Stimulated activated CD8-positive, alpha-beta memory T cell treated with anti-CD3 and anti-CD28 coated beads, Interleukin-2, amount 100 ng/mL, for 1 hour (primary cell): ENCODE measurements around the gene MRGPRG.

Source experiments
- DNase-seq, 2 donors: peaks; one replicate each; pipeline ENCODE4 v3.0.0-alpha.2; 2020; ENCODE audit warnings: low read depth in 2 of 2

Gene MRGPRG

DNA sequence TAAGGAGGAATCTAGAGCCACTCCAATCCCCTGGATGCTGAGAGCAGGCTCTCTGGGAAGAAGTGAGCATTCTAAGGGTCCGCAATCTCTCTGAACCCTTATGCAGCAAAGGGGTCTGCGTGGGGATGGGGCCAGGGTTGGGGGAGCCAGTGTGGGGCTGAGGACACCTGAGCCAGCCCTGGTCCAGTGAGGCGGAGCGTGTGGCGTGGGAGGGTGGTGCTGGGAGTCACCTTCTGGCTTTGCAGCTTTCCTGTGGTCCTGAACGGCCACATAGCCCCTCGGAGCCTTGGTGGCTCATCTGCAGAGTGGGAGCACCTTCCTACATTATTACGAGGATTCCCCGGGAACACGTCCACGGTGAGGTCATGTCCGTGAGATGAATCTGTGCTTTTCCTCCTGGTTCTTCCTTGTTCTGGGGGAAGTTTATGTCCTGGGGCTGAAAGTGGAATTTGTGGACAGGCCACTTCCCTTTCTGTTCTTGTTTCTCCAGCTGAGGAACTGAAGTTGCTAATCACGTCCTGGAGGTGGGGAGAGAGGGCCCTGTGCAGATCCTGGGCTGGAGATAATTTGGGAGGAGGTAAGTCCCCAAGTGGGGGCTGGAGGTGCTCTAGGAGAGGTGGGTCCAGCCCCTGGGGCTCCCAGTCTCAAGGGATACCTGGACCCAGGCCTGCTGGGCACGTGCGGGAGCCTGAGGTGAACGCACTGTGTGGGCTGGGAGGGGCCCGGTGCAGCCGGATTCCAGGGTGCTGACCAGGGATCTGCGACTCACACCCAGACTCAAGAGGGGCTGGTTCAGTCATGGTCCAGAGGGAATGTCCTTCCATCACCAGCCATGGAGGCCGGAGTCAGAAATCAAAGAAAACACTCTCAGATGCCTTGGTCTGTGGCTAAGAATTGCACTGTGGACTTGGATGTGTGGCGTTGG, 7.5 kb upstream of the MRGPRG start:
- no peak for DNase-seq

DNA sequence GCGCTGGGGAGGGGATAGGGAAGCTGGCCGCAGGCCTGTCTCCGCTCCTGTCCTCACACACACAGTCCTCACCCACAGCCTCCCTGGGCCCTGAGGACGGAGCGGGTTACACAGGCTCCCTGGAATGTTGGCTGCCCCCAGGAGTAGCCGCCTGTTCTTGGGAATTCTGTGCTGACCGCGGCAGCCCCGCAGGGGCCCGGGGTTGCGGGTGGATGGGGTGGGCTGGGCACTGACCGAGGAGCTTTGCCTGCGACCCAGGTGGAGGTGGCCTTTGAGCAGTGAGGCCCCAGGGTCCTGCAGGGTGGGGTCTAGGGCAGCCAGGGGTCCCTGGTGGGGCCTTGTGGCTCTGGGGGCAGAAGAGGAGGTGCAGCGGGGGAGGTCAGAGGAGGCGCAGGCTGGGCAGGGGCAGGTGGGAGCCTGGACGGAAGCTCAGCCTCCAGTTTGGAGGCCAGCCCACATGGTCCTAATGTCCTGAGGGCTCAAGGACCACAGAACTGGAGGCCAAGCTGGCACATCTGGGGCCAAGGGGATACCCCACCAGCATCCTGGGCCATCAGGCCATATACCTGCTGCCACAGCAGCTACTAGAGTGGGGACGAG, 6.6 kb upstream of the MRGPRG start:
- no peak for DNase-seq

DNA sequence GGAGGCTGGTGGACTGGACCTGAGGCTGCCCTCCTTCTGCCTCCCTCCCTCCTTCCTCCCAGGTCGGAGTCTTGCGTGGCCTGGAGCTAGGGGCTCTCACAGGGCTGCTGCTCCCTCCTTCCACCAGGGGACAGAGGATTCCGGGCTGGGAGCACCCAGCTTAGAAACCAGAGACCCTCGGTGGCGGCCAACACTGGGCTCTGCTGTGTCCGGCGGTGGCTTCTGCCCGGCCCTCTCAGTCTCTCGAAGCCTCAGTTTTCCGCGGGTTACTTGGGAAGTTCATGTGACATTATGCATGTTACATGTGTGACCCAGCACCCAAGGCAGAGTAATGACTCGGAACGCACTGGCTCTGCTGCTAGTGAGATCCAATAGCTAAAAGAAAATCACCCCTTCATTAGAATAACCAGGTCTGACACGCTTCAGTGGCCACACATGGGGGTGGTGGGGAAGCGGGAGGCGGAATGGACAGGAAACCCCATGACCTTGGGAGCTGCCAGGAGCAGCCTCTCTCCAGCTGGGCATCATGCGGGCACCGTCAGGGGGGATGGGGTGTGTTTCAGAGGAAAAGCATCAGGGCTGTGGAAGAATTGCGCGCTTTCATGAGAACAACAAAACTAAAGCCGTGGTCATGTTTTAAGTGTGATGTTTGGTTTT, 5.9 kb upstream of the MRGPRG start:
- no peak for DNase-seq

DNA sequence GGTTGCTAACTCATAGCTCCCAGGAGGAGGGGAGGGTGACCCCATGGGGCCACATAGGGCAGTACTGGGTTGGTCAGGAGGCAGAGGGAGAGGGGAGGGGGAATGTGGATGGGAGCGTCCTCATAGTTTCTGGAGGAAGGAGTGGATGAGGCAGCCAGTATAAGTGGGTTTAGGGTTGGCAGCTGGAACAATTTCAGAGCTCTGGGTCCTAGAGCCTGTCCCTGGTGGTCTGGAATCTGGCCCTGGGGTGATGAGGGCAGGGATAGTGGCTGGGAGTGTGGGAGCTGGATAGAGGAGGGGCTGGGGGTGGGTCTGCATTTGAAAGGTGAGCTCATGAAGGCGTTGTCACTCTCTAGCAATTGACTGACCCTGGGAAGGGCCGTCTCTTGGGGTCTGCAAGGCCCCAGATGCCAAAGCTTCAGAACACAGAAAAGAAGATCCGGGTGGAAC, 5.3 kb upstream of the MRGPRG start:
- DNase-seq = no peak

DNA sequence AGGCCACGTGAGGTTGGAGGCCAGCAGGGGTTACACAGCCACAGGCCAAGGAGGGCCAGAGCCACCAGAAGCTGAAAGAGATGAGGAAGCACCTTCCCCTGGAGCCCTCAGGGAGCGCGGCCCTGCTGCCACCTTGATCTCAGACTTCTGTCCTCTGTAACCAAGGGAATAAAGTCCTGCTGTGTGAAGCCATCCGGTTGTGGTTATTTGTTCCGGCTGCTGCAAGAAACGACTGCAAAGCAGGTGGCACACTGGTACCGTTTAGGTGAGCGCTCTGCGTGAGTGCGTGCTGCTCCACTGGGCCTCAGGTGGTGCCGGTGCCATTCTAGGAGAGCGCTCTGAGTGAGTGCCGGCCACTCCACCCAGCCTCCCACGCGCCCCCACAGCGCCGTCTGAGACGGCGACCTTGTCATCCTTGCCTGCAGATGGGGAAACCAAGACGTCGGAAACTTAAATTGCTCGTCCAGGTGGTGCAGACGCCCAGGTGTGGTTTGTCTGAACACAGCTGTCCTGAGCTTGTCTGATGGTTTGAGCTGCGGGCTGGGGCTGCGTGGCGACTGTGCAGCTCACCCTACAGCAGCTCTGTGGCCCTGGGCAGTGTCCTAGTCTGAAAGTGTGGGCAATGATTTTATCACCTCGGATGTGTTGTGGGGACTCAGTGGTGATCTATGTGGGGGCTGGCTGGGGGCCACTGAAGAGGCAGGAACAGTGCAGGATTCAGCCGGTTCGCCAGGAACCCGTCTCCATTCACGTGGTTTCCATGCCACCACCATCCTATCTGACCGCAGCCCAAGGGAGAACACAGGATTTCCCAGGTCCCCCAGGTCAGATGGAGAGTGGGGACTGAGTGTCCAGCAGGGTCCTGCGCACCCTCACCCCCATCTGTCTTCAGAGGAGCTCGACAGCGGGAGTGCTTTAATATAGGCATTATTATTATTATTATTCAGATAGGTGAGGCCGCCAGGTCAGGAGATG, 4.6 kb upstream of the MRGPRG start:
- no peak for DNase-seq

DNA sequence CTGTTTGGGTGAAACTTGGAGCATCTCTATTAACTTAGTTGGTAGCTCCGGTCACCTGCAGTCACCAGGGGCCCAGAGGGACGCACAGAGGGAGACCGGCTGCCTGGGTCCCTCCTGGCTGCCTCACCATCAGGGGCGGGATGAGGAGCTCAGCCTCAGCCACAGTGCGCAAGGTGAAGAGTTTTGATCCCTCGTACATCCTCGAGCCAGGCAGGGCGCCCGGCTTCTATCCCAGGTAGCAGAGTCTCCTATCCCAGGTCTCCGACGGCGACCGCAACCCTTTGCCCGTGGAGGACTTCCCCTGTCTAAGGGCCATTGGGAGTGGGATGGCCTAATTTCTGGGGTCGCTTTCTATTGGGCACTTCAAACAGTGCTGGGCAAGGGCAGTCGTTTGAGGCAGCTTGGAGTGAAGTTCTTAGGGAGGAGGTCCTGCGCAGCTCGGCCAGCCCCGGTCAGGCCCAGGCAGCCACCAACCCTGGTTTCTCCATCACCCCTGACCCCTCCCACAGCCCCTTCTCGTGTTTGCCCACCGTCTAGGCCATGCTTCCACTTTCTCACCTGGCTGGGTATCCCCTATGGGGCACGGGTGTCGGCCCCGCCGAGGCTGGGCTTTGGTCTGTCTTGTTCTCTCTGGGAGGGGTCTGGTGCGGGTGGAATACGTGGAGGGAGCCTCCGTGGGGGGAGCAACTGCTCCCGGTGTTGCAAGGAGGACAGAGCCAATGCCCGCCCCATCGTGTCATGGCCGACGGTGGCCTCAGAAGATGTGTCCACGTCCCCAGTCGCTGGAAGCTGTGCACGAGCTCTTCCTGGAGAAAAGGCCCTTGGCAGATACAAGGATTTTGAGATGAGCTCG, 3.6 kb upstream of the MRGPRG start:
- DNase-seq = no peak

DNA sequence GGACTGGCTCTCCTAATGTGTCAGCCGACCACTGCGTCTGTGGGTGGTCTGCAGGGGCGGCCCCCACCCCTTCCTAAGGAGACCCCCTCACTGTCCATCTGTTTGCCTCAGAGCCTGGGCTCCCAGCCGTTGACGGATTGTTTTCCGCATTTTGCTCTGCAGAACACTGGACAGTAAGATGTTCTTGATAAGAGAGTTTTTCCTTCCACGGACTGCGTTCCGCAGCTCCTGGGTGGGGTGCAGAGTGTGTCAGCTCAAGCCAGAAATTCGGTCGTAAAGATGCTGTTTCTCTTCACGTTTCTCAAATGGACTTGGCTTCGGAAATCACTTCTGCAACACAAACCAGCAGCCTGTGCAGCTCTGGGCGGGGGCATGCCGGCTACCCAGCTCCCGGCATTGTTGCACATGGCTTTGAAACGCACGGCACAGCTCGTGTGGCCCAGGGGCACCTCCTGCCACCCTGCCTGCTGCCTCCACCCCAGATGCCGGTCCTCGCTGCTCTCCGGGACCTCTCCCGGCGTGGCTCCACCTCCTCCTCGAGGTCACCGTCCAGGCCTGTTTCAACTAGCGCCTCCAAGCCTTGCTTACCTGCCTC, 2.9 kb upstream of the MRGPRG start:
- DNase-seq = no peak

DNA sequence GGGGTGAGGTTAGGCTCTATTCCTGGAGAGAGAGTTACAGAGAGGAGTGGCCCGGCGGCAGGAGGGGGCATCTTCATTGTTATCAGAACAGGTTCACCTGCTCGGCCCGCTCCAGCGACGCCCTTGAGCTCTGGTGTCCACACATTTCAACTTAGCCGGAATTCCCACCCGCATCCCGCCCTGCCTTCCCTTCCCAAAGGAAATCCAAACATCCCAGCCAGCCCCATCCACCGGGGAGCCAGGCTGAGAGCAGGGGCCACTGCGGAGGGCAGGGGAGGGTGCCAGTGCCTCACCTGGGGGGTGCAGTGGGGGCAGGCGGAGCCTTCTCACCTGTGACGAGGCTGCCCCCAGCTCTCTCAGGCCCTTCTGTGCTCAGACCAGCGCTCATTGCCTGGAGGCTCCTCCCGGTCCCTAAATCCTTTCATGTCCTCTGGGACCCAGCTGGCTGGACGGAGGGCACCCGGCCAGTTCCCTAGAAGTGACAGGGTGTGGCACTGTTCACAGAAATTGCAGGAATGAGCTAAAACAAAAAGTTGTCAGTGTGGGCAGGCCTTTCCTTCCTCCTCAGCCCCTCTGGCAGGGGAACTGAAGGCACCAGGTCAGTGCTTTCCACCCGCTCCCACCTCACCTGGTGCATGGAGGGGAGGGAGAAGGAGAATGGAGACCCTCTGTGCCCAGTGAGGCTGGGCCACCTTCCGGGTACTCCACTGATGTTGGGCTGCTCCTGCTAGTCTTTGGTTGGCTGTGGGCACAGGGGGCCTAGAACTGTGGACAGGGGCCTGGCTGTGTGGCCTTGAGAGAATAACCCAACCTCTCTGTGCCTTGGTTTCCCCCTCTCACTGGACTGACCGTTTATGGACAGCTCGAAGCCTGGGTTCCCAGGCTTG, 2.2 kb upstream of the MRGPRG start:
- no peak for DNase-seq

DNA sequence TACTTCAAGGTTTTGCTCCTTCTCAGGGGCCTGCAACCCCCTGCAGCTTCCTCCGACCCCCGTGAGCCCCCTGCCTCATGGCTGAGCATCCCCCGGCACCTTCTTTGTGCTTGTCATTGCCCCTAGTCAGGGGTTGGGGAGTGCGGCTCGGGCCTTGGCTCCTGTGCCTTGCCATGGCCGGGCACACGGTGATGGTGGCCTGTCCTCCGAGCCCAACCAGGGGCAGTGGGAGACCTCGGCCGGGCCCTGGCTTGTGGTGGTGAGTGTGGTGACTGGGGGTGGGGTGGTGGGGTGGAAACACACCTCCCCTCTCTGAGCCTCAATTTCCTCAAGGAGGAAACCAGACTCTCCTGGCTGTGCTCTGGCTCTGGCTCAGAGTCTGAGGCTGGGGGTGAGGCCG, 1.5 kb upstream of the MRGPRG start:
- DNase-seq = no peak

DNA sequence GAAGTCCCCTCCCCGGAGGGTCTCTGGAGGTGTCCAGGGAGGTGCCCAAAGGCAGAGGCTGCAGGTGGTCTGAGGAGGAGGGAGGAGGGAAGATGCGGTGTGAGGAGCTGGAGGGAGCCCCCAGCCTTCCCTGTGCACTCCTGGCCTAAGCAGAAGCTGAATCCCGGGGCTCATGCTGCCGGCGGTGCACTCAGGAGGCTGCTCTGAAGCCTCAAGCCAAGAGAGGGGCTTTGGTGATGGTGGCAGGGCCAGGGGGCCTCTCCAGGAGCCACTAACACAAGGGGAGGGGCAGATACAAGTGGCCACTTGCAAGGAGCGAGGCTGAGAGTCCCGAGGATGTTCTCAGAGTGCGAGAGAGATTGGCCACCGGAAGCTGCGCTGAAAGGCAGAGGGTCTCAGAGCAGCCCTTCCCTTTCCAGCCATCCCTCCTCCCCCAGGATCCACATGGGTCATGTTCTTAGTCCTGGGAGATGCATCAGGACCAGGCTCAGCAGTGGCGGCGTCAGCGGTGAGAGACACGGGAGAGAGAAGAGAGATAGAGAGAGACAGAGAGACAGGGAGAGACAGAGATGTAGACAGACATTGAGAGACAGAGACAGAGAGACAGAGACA, 774 bp upstream of the MRGPRG start:
- DNase-seq = no peak

DNA sequence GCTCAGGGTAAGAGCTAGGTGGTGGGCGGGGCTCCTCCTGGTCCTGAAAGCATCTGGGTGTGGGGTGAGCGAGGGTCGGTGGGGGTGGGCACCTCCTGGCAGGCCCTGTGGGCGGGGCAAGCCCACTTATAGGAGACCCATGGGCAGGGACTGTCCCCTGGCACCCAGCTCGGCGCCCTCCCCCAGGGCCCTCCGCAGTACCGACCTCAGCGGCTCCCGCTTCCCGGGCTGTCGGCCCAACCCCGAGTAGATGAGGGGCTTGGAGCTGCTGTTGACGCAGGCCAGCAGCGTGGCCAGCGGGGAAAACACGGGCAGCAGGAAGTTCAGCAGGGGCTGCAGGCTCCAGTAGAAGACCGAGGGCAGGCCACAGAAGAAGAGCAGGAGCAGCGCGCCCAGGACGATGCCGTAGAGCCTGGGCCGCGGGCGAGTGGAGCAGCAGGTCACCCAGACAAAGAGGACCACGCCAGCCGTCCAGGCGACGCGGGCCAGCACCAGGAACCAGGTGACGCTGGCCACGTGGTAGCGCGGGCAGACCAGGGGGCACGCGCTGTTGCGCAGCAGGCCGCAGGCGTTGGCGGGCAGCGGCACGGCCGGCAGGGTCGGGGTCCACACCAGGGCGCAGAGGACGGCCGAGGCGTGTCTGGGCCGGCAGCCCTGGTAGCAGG, 663 bp downstream of the MRGPRG start:
- DNase-seq = no peak

DNA sequence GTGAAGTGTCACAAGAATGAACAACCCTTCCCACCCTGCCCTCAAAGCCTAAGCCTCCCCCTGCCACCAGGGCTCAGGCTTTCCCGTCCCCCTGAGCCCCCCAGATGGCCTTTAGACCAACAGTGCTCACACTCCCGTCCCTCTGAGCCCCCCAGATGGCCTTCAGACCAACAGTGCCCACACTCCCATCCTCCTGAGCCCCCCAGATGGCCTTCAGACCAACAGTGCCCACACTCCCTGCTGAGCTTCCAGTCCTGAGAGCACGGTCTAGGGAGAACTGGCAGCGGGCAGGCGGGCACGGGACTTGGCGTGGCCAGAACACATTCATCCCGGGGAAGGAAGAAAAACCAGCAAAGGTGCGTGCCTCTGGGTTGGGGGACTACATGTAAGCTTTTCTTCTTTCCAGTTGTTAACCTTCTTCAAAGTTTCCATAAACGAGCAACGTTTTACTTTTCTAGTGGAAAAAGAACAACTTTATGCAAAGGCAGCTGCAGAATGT, 2.5 kb downstream of the MRGPRG start:
- DNase-seq = no peak

DNA sequence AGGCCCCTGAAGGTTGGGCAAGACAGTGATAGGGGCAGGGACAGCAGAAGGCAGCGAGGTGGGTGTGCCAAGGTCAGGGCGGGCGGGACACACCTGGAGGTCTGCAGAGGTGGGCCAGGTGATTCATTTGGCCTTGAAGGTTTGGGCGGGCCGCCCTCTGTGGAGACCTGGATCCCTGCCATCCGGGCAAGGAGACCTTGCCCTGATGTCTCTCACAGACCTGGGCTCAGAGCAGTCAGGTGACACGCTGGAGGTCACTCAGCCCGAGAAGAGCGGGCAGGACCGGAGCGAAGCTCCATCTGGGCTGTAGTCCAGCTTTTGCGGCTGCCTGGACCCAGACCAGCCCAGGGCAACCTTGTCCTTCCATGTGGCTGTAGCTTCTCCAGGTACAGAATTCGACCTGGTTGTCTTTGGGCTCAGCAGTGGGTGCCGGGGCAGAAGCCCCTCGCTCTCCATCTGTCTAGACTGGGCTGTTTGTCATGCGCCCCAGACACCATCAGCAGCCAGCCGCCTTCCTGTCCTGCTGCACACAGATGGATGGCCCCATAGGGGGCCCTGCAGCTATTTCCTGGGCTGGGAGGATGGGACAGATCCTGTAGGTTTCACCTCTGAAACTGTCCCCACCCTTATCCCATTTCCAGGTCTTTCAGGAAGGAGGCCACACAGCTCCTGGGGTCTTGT, 3.1 kb downstream of the MRGPRG start:
- no peak for DNase-seq

DNA sequence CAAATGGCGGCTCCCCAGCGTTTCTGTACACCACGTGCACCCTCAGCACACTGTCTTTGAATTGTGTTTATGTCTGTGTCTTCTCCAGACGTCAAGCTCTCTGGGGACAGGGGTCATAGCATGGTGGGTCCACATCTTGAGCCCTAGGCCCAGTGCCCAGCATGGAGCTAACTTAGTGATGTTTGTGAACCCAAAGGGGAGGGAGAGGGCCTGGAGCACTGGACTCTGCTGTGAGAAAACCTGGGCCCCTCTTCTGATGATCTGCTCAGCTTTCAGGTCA, 4.3 kb downstream of the MRGPRG start:
- DNase-seq = no peak

DNA sequence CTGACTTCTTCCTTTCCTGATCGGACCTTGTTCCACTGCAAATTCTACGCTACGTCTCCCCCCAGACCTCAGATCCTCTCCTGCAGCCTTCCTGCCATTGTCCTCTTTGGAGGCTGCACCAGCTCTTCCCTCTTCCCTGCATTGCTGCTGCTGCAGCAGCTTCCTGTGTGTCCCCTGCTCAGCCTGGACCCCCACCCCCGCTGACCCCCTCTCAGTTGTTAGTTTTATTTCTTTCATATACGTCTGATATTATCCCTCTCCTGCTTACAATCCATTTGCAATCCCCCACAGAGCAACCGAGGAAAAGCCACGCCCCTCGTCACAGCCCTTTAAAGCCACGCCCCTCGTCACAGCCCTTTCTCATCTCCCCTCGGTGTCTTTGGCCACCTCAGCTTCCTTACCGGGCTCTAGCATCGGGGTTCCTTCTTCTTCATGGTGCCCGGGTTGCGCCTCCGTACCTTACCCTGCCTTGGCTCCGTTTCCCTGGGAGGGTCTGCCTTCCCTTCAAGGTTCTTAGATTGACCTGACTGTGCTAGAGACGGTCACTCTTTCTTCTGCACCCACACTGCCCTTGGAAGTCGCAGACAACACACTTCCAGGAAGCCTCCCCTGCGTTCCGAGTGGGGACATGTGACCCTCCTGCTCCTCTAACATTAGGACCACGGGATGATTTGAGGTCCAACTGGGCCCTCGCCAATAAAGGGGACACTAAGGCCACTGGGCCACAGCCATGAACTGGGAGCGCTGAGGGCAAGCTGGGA, 4.8 kb downstream of the MRGPRG start:
- no peak for DNase-seq

DNA sequence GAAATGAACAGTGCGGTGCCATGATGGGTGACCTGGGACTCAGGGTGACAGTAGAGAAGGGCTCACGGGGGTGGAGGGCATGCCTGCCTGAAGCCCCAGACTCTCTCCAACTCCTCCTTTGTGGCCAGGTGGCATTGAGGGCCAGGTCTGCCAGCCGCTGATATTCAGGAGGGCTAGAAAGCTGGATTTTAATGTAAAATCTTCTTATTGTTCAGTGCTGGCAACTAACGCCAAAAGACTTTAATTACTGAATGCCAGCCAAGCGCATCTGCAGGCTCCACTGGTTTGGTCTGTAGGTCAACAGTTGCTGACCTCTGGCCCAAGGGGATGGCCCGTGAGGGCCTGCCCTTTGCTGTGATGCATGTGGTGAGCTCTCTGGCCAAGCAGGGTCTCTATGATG, 10.3 kb downstream of the MRGPRG start:
- no peak for DNase-seq
